ENCODE results near the gene C9orf153.
A peak's percentile ranks its signal among the peaks of the same experiment; 100 is the strongest.
"Not testable (repeated sequence)": the region's sequence is repeated elsewhere in the genome, so short reads cannot be mapped to it uniquely, and the experiment has no call there.

Gene C9orf153

GRCh38 chr9:86259557-86259956, at the start of gene C9orf153:
C9orf153 (minus strand) TSS chr9:86259657; CDS start chr9:86229603, 30,054 bp downstream.
- DNase-seq, result no peak

- DNase-seq, result no peak
These were observed 49.2 kb upstream of the C9orf153 start for GRCh38 chr9:86308687-86309086.

GRCh38 chr9:86304236-86304730, 44.8 kb upstream of the C9orf153 start:
- DNase-seq, result no peak

- DNase-seq, result no peak
These were observed 44.0 kb upstream of the C9orf153 start for GRCh38 chr9:86303316-86303975.

- DNase-seq, result no peak
These were observed 42.2 kb upstream of the C9orf153 start for GRCh38 chr9:86301686-86302085.

GRCh38 chr9:86300701-86301100, 41.2 kb upstream of the C9orf153 start:
- no peak for DNase-seq

GRCh38 chr9:86298873-86299272, 39.4 kb upstream of the C9orf153 start:
- DNase-seq, result no peak

- not testable (repeated sequence) for DNase-seq
These were observed 30.9 kb upstream of the C9orf153 start for GRCh38 chr9:86290341-86290740.

GRCh38 chr9:86288499-86289198, 29.2 kb upstream of the C9orf153 start:
- DNase-seq, result no peak

- DNase-seq, result no peak
These were observed 27.6 kb upstream of the C9orf153 start for GRCh38 chr9:86287013-86287412.

GRCh38 chr9:86286278-86286677, 26.8 kb upstream of the C9orf153 start:
- DNase-seq, result no peak

GRCh38 chr9:86285261-86285660, 25.8 kb upstream of the C9orf153 start:
- DNase-seq, result no peak

- no peak for DNase-seq
These were observed 23.6 kb upstream of the C9orf153 start for GRCh38 chr9:86282979-86283535.

- peak; percentile 92 for DNase-seq
These were observed 22.9 kb upstream of the C9orf153 start, which contains the start of gene ISCA1 for GRCh38 chr9:86282077-86282978. ISCA1 (minus strand) TSS chr9:86282538; CDS start chr9:86282458, 80 bp downstream.

GRCh38 chr9:86281593-86282076, 22.2 kb upstream of the C9orf153 start:
- DNase-seq, result no peak

GRCh38 chr9:86280580-86280979, 21.1 kb upstream of the C9orf153 start:
- DNase-seq, result no peak

GRCh38 chr9:86279839-86280238, 20.4 kb upstream of the C9orf153 start:
- DNase-seq, result no peak

GRCh38 chr9:86277072-86277471, 17.6 kb upstream of the C9orf153 start:
- no peak for DNase-seq

- no peak for DNase-seq
These were observed 16.5 kb upstream of the C9orf153 start for GRCh38 chr9:86275962-86276361.

GRCh38 chr9:86274821-86275643, 15.6 kb upstream of the C9orf153 start:
- no peak for DNase-seq

GRCh38 chr9:86272221-86272620, 12.8 kb upstream of the C9orf153 start:
- no peak for DNase-seq

- no peak for DNase-seq
These were observed 4.4 kb upstream of the C9orf153 start for GRCh38 chr9:86263876-86264275.

Measured in NCI-H1105 (cell line).